ENCODE results near the gene CUBN.

The CUBN gene

DNA sequence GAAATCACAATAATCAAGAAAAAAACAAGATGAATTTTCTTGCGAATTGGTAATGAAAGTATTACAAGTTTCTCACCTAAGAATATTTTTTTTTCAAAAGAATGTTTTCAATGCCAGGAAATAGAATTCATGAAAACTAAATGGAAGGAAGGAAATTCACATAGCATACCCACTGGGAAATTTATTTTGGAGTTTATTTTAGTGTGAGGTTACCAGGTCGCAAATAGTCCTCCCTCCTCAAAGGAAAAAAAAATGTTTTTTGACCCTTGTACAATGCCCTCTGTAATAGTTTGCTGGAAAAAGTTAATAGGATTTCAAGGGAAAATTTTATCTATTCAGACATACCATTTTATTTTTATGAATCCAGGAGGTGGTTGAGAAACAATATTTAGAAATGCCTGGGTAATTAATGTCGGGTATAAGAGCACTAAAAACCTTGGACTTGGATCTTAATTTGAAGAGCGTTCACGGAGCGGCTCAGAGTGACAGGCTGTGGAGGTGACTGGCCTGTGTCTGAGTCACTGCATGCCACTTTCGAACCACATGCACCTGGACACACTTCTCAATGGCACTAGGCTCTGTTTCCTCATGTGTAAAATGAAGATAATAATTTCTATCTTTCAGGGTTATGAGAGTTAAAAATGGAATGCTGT, 28.2 kb downstream of the CUBN start:
- no peak for FAIRE-seq
- DNase-seq (ENCODE audit: insufficient read length, low spot score), result no peak
- TF ChIP-seq, protein P1, sequence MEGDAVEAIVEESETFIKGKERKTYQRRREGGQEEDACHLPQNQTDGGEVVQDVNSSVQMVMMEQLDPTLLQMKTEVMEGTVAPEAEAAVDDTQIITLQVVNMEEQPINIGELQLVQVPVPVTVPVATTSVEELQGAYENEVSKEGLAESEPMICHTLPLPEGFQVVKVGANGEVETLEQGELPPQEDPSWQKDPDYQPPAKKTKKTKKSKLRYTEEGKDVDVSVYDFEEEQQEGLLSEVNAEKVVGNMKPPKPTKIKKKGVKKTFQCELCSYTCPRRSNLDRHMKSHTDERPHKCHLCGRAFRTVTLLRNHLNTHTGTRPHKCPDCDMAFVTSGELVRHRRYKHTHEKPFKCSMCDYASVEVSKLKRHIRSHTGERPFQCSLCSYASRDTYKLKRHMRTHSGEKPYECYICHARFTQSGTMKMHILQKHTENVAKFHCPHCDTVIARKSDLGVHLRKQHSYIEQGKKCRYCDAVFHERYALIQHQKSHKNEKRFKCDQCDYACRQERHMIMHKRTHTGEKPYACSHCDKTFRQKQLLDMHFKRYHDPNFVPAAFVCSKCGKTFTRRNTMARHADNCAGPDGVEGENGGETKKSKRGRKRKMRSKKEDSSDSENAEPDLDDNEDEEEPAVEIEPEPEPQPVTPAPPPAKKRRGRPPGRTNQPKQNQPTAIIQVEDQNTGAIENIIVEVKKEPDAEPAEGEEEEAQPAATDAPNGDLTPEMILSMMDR (IDR thresholded peaks at IDR 0.05; ENCODE audit: insufficient read depth, missing control alignments), result no peak

DNA sequence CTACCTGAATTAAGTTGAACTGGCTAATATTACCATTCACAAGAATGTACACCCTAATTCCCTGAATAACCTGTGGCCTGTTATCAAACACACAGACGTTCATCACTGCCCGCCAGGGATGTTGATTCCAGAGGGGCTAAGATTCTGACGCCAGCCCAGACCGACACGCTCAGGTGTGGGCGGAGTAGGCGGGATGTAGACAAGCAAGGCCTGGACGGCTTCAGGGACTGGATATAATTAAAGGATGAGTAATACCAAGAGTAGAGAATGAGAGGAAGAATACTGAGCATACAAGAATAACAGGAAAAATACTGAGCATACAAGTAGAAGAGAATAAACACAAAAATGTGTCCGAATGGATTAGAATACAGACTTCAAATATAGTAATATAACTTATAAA, 29.0 kb downstream of the CUBN start:
- TF ChIP-seq, protein P1 (IDR thresholded peaks at IDR 0.05; ENCODE audit: insufficient read depth, missing control alignments), result no peak
- DNase-seq (ENCODE audit: insufficient read length, low spot score) (no peak), FAIRE-seq (no peak)

DNA sequence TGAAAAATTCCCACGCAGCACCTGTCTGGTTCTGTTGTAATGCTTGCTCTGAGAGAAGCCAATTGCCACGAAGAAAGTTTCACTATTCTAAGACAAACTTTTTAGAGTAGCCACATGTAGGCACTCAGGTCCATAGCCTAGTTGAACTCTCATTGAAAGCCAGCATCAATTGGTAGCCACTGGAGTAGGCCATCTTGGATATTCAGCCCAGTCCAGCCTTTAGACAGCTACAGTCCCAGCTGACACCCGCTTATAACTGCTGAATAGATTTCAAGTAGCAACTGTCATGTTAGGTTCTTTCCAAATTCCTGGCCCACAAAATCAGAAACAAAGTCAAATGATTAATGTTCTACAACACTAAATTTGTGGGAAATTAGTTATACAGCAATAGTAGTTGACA, 31.6 kb downstream of the CUBN start:
- FAIRE-seq (no peak), DNase-seq (ENCODE audit: insufficient read length, low spot score) (no peak)
- TF ChIP-seq, protein P1 (IDR thresholded peaks at IDR 0.05; ENCODE audit: insufficient read depth, missing control alignments), result no peak

DNA sequence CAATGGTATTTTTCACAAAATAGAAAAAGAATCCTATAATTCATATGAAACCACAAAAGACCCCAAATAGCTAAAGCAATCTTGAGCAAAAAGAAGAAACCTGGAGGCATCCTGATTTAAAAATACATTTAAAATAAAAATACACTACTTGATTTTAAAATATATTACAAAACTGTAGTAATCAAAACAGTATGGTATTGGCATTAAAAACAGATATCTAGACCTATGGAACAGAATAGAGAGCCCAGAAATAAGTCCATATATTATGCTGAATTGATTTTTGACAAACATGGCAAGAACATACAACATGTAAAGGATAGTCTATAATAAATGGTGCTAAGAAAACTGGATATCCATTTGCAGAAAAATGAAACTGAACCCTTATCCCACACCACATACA, 34.8 kb downstream of the CUBN start:
- DNase-seq (ENCODE audit: insufficient read length, low spot score) (no peak), FAIRE-seq (no peak)
- TF ChIP-seq, protein P1 (IDR thresholded peaks at IDR 0.05; ENCODE audit: insufficient read depth, missing control alignments), result no peak

DNA sequence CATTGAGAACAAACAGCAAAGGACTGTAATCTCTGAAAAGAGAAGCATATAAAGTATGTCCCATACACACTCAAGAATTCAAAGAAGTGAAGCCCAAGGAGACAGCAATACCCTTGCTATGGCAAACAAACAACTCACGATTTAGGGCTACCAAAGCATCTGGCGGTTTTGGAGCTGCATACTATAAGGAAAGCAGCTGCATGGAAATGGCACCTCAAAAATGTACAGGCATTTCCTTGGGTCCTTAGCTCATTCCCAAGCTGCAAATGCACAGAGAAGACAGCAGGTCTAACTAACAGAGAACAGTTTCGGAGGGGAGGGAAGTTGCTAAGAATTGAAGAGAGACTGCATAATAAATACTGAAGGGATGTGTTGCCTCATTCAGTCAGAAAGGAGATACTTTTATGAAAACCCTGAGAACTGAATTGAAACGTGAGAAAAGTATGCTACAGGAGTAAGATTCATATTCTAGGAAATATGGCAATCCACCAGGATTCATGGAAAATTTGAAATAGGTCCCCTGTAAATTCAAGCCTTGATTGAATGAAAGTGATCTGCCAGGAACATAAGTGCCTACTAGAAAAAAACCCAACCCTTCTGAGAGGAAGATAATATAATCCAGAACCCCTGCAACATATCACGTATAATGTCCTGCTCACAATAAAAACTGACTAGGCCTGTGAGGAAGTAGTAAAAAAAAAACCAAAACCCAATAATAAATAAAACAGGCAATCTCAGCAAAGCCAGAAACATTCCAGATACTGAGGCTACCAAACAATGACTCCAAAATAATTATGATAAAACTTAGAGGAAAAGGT, 36.4 kb downstream of the CUBN start:
- TF ChIP-seq, protein P1 (IDR thresholded peaks at IDR 0.05; ENCODE audit: insufficient read depth, missing control alignments), result no peak
- FAIRE-seq, result no peak

DNA sequence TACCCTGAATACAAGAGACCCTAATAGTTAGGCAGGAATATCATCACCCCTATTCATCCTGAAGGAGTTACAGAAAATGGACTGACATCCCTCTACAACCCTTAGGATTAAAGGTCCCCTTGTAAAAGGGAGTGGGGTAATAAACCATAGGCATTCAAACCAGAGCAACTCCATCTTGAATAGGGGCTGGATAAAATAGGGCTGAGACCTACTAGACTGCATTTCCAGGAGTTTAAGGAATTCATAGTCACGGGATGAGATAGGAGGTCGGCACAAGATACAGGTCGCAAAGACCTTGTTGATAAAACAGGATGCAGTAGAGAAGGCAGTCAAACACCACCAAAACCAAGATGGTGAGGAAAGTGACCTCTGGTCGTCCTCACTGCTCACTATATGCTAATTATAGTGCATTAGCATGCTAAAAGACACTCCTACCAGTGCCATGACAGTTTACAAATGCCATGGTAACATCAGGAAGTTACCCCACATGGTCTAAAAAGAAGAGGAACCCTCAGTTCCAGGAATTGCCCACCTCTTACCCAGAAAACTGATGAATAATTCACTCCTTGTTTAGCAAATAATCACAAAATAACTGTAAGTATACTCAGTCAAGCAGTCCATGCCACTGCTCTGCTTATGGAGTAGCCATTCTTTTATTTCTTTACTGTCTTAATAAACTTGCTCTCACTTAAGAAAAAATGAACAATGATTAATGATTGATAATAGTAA, 37.2 kb downstream of the CUBN start:
- no peak for DNase-seq (ENCODE audit: insufficient read length, low spot score)
- TF ChIP-seq, protein P1 (IDR thresholded peaks at IDR 0.05; ENCODE audit: insufficient read depth, missing control alignments), result no peak
- FAIRE-seq, result no peak

More for the DNA sequence above, 36.4 kb downstream of the CUBN start:
- DNase-seq (ENCODE audit: insufficient read length, low spot score), result no peak

All from D721Med (cell line).